HG02678 (cell line): ENCODE results near the gene XK.

Source experiments
- ATAC-seq: cut with Tn5 transposase; IDR thresholded peaks from one replicate; pipeline ENCODE4 v1.9.1; 2021; ENCODE audit warnings: mild to moderate bottlenecking, moderate library complexity; ENCODE audit not compliant: unreplicated experiment

XK gene

GRCh38 chrX:37678574-37678973, 7.0 kb upstream of the XK start:
- no peak for ATAC-seq

- ATAC-seq: no peak
These were observed 6.4 kb upstream of the XK start for GRCh38 chrX:37679230-37679629.

GRCh38 chrX:37679888-37680287, 5.7 kb upstream of the XK start:
- no peak for ATAC-seq

GRCh38 chrX:37684426-37684825, 1.2 kb upstream of the XK start:
- ATAC-seq: no peak

GRCh38 chrX:37684973-37685372, 618 bp upstream of the XK start:
- no peak for ATAC-seq

GRCh38 chrX:37686369-37686995, 891 bp downstream of the XK start:
- no peak for ATAC-seq

- ATAC-seq: no peak
These were observed 1.4 kb downstream of the XK start for GRCh38 chrX:37686996-37687395.

GRCh38 chrX:37690119-37690518, 4.5 kb downstream of the XK start:
- no peak for ATAC-seq

- ATAC-seq: no peak
These were observed 7.3 kb downstream of the XK start for GRCh38 chrX:37692918-37693317.

GRCh38 chrX:37697169-37697760, 11.7 kb downstream of the XK start:
- ATAC-seq: no peak

GRCh38 chrX:37701588-37701987, 16.0 kb downstream of the XK start:
- ATAC-seq: no peak

- no peak for ATAC-seq
These were observed 26.4 kb downstream of the XK start for GRCh38 chrX:37711991-37712390.

- no peak for ATAC-seq
These were observed 26.9 kb downstream of the XK start for GRCh38 chrX:37712458-37712857.

GRCh38 chrX:37714479-37714878, 28.9 kb downstream of the XK start:
- no peak for ATAC-seq

GRCh38 chrX:37716602-37717001, 31.0 kb downstream of the XK start:
- ATAC-seq: no peak

- ATAC-seq: no peak
These were observed 32.1 kb downstream of the XK start for GRCh38 chrX:37717708-37718107.

- ATAC-seq: no peak
These were observed 37.0 kb downstream of the XK start for GRCh38 chrX:37722595-37722994.

GRCh38 chrX:37726346-37726745, 40.8 kb downstream of the XK start:
- no peak for ATAC-seq

GRCh38 chrX:37745354-37745753, 59.8 kb downstream of the XK start:
- peak; percentile 43 for ATAC-seq

GRCh38 chrX:37745835-37746217, 60.2 kb downstream of the XK start:
- ATAC-seq: peak; percentile 36

GRCh38 chrX:37746218-37746941, 60.8 kb downstream of the XK start:
- peak; percentile 87 for ATAC-seq

GRCh38 chrX:37746951-37747350, 61.4 kb downstream of the XK start:
- no peak for ATAC-seq
